NCI-H2227 treated with DMSO at 0.1 percent for 48 hours (cell line): ENCODE results near the gene CEP192.
A peak's percentile ranks its signal among the peaks of the same experiment; 100 is the strongest.

ENCODE experiments used
- DNase-seq: peaks from one replicate; lab custom pipeline; 2025; lab: John Stamatoyannopoulos, UW

CEP192 gene

DNA sequence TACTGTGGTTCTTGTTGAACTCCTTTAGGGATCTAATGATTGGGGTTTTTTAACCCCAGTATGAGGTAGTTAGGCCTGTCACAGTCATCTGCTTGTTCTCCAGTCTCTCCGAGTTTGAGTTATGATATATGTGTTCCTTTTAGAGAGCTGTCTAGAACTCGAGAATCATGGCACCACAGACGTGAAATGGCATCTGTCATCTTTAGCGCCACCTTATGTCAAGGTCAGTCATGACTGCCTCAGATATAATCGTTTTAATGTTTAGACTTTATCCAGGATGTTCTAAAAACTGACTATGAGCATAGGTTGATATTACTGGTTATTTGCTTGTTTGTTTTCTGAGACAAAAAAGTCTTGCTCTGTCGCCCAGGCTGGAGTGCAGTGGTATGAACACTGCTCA lies 112.2 kb downstream of the CEP192 start:
- no peak for DNase-seq

DNA sequence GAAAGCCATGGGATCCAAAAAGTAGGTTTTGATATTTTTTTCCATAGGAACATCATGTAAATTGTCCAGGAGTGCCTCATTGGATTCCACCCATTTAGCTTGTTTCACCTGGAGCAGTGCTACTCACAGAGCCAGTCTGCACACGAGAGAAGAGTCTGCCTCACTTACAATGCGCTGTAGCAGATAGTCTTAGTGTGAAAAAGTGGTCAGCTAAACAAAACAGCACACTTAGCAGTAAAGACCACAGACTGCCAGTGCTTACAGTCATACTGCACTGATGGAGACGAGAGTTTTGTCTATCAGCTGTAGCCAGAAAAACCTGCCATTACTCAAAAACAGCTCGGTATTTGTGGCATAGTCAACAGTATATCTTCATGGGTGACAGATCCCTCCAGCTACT lies 113.9 kb downstream of the CEP192 start:
- no peak for DNase-seq

DNA sequence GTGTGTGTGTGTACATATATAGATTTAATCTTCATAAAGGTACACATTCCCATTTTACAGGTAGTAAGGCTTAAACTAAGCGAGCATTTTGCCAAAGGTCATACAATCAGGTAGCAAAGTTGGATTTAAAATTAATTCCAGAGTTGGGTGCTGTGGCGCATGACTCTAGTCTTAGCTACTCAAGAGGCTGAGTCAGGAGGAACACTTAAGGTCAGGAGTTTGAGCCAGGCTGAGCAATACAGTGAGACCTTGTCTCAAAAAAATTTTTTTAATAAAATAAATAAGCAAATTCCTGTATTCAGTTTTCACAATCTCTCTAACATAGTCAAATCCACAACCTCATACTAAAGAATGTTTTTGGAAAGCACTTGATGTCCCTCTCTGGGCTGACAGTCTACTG lies 115.9 kb downstream of the CEP192 start:
- no peak for DNase-seq

DNA sequence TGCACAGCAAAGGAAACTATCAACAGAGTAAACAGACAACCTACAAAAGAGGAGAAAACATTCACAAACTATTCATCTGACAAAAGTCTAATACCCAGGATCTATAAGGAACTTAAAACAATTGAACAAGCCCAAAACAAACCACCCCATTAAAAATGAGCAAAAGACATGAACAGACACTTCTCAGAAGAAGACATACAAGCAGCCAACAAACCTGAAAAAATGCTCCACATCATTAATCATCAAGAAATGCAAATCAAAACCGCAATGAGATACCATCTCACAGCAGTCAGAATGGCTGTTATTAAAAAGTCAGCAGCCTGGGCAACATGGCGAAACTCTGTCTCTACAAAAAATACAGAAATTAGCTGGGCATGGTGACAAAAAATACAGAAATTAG lies 117.2 kb downstream of the CEP192 start:
- no peak for DNase-seq

DNA sequence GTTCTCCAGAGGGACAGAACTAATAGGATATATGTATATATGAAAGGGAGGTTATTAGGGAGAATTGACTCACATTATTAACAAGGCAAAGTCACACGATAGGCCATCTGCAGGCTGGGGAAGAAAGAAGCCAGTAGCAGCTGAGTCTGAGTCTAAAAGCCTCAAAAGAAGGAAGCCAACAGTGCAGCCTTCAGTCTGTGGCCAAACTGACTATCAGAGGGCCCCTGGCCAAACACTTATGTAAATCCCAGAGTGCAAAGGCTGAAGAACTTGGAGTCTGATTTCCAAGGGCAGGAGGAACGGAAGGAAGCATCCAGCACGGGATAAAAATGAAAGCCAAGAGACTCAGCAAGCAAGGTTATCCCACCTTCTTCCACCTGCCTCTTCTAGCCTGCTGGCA lies 119.4 kb downstream of the CEP192 start:
- DNase-seq: no peak

DNA sequence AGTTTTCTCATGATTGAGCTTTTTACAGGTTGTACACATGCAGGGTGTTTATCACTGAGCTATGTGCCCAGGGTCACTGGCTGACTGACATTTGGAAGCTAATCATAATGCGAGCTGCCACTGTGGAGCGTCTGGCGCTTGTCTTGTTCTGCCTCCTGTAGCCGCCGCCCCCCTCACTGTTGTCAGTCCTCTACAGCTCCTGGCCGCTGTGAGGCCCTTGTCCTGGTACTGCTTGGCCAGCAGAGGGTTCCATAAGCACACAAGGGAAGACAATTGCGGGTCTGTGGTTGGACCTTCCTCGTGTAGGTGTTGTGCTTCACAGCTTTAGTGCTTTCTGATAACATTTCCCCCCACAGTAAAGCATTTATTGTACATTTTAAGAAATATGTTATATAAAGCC lies 121.8 kb downstream of the CEP192 start:
- DNase-seq: peak; percentile 78

DNA sequence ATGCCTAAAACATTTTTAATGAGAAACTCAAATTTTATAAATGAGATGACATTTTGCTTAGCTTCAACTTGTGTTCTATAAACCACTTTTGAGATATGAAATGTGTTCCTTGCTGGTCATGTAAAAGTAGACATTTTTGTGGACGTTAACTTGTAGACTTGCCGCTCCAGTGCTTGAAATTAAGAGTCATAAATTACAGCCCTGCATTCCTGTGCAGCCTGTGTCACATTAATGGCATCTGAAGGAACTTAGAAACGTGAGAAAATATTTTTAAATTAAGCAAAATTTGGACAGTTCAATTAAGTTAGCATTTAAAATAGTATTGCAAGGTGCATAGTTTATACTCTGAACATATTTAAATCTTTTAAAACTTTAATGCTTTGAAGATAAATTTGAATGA lies 129.1 kb downstream of the CEP192 start:
- DNase-seq: no peak

DNA sequence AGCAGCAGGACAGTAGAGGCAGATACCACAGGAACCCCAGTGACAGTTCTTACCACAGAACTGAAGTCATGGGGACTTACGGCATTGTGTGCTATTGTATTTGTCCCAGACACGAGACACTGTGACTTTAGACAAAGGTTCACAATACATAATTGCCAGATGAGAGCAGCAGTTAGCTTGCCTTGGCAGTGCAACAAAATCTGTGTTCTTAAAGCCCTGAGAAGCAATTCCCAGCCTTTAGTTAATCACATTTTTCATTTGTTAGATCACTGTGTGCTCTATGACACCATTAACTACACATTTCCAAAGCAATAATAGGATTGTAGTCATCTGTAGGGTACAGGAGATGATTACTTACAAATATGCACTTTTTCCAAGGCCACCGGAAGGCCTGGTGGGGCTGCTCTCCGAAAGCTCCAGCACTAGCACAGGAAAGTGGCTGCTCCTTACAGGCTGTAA lies 129.8 kb downstream of the CEP192 start:
- no peak for DNase-seq

DNA sequence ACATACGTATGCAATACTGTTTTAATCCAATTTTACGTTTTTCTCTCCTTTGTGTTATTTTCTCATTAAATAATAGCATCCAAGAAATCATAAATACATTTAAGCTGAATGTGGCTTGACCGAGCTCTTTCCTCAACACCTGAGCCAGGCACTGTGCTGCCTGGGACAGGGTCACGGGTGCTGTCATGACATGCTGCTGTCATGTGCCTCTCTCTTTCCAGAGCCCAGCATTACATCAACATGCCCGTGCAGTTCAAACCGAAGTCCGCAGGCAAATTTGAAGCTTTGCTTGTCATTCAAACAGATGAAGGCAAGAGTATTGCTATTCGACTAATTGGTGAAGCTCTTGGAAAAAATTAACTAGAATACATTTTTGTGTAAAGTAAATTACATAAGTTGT lies 133.2 kb downstream of the CEP192 start:
- no peak for DNase-seq

DNA sequence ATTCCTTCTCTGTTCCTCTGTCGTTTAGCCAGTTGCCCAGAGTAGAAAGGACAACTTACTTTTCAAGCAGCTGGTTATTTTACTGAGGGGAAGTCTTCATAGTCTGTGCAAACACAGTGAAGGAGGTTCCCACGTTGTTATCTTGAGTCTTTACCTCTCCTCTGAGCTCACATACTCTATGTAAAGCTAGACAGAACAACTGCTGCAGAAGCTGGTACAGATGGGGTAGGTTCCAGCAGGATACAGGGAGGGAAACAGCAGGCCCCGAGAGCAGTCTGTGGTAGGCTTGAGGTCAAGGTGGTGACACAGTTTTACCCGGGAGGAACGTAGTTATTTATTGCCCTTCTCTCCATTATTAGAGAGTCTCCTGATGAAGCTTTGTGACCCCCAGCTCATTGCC lies 134.0 kb downstream of the CEP192 start:
- DNase-seq: no peak

DNA sequence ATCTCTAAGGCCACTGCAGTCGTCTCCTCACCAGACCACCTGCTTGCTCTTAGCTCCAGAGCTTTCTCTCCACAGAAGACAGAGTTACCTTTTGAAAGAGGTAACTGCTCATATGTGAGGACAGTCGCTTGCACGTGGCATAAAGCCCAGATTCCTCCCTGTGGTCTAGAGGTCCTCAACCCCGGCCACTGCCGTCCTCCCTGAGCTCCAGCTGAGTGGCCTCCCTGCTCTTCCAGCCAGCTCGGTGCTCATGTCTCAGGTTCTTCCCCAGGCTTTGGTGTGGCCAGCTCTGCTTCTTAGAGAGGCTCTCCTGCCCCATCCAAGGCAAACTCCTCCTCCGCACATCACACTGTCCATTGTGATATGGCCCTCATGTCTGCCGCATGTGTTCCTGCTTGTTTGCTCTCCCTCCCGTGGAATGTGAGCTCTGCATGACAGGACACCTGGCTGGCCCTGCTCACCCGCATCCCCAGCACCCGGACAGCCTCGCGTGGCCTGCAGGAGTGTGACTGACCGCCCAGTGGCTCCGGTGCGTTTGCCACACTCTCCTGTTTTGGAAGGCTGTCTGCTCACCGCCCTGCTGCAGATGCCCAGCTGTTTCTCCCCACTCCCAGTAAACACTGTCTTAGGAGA lies 135.9 kb downstream of the CEP192 start:
- no peak for DNase-seq

DNA sequence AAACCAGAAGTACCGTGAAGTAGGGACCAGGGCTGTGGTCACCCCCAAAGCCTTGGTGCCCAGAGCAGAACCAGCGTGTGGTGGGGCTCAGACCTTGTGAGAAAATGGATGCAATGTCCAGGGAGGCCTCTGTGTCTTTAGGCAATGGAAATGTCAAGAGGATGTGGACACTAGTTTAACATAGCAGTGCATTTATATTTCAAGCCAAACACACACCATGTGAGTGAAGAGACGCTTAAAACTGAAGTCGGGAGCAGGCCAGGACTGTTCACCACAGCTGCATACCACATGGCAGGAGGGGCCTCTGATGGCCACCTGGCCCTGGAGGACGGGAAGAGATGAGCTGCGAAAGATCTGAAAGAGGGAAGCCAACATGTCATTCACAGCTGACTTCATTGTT lies 140.1 kb downstream of the CEP192 start:
- DNase-seq: no peak

DNA sequence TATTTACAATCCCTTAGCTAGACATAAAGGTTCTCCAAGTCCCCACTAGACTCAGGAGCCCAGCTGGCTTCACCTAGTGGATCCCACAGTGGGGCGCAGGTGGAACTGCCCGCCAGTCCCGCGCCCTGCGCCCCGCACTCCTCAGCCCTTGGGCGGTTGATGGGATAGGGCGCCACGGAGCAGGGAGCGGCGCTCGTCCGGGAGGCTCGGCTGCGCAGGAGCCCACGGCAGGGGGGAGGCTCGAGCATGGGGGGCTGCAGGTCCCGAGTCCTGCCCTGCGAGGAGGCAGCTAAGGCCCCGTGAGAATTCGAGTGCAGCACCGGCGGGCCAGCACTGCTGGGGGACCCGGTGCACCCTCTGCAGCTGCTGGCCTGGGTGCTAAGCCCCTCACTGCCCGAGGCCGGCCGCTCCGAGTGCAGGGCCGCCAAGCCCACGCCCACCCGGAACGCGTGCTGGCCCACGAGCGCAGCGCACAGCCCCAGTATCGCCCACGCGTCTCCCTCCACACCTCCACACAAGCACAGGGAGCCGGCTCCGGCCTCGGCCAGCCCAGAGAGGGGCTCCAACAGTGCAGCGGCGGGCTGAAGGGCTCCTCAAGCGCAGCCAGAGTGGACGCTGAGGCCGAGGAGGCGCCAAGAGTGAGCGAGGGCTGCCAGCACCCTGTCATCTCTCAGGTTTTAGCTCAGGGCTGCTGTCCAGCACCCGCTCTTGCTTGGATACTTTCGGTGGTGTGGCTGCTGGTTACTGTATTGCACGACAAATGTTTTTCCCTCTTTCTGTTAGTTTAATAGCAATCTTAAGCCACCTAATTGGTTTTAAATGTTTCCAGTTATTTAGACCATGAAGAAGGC lies 143.6 kb downstream of the CEP192 start:
- DNase-seq: no peak

DNA sequence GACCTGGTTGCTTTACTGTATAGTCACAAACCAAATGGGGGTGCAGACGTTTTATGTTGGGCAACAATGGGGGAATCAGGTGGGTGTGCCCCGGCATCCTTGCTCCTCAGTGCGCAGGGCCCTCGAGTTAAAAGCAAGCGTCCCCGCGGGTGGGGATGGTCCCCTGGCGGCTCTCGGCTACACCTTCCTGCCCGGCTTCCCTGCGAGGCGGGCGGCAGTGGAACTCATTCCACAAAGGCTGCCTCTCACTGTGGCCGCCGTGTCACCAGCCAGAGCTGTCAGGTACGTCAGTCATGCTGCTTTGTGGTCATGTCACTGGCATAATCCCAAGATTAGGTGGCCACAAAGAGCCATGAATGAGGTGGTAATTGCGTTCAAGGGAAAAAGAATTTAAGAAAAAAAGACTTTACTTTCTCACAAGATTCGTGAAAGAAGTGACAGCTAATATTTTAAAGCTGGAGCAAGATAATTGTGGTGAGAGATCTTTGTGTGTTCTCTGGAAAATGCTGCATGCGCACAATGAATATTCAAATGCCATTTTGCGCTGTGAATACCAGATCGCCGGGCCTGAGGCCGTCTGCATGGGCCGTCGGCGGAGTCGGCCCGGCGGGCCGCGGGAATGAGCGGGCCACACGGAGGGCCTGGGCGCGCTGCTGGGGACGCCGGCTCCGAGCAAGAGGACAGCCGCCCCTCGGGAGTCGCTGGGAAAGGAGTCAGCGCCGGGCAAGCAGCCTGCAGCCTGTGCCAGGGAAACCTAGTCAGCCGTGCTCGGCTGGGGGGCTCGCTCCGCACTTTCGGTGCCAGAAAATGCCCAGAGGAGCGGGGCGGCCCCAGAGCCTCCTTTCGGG lies 145.1 kb downstream of the CEP192 start:
- DNase-seq: peak; percentile 17

DNA sequence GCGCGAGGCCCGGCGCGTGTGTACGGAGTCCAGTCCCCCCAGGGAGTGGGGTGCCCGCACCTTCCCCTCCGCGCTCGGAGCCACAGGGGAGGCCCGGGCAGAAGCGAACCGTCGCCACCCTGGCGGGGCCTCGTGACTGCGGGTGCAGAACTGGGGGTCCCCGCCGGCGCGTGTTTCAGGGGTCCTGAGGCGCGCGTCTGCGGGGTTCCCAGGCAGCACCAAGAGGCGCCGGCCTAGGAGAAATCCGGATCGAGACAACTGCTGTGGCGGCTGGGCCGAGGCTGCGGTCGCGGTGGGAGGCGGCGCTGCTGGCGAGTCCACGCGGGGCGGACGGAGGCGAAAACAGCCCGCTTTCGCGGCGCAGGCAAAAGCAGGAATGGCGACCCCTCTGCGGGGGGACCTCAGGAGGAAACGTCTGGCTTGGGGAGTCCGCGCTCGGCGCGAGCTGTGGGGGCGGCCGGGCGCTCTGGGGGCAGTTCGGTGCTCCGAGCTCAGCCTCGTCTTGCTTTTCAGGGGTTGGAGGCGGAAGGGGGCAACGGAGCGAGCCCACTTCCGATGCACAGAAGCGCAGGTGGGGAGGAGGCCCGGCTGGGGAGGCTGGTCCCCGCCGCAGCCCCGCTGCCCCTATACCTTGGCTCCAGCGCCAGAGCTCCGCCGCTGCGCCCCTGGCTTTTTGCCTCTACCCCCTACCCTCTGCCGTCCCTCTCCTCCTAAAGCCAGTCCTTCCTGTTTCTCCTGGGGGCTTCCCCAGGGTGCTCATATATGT lies 145.9 kb downstream of the CEP192 start:
- peak; percentile 24 for DNase-seq

DNA sequence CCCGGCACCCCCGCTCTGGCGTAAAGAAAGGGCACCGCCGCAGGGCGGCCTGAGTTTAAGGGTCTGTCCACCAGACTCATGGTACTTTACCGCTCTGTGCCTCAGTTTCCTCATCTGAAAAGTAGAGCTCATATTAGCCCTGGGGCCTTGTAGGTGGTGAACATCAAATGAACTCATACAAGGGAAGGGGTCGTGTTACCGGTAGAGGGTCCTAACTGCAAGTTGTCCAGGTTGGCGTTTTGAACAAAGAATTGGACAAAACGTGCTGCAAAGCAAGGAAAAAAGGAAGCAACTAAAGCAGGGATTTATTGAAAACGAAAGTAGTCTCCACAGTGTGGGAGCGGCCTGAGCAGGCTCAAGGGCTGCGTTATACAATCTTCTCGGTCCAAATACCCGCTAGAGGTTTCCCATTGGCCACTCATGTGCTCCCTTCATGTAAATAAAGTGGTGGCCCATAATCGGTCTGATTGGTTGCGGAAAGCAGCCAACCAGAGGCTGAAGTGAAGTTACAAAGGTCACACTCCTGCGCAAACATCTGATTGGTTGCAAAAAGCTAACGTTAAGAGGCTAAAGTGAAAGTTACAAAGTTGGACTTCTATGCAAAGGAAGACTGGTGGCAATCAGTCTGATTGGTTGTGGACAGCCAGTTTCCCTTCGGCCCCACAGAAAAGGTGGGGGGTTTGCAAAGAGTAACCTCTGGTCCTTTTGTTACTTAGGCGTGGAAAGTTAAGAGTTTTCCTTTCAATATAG lies 146.7 kb downstream of the CEP192 start:
- DNase-seq: no peak

DNA sequence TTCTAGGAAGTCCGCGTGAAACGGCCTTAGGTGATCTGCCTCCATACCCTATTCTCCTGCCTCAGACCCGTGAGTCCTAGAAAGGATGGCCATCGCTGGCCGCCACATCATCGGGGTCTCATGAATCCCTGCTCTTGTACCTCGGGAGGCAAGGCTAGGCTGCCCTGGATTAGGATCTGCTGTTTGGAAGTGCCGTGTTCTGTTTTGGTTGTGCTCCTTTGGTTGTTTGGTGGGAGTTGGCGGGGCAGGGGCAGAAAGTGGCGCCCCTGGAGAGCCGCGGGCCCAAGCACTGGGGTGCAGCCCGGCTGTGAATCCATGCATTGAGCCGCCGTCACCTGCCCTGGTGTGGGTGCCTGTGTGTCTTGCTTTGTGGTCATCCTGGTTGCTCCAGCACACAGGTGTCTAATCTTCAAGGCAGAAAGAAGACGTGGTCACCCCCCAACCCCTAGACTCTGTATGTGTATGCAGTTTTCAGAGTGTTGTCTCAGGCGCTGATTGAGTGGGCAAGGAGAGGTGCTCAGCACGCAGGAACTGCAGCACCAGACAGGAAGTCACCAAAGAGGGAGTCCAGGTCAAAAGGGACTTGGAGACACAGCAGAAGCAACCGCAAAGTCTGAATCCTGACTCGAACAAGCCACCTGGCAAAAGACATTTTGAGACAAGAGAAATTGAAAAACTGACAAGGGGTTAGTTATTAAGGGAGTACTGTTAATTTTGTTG lies 147.4 kb downstream of the CEP192 start:
- no peak for DNase-seq

DNA sequence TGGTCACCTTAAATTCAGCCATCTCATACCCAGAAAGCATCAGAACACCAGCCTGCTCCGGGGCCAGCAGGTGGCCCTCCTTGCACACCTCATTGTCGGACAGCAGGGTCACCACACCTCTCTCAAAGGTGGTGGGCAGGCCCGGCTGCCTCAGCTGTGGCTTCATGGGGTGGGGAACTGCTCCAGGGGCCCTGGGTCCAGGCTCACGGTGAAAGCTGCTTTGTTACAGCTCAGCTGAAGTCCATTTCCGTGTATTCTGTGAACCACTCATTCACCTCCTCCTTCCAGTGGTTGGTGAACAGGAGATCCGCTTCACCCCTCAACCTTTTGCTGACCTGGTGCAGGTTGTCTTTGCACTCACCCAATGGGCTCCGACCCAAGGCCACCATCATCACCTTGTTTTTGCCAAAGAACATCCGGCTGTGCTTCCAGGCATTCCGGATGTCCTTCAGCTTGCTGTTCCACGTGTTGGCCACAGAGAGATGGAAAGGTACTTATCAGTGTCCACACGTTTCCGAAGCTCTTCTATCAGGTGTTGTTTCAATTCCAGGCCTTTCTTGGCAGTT lies 148.8 kb downstream of the CEP192 start:
- no peak for DNase-seq

DNA sequence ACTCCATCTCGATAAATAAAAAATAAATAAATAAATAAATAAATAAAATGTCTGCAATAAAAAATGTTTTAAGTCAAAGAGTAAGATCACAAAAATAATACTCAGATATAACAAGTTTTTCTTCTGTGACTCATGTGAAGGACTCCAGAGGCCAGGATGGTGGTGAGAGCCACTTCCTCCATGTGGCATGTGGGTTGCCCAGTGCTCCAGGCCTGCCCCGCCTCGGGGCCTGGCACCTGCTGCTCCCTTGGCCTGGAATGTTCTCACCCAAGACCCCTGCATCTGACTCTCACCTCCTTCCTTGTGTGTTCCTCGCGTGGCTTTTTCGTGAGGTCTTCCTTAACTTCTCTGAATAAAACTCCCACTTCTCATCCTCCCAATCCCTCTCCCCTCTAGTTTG lies 150.0 kb downstream of the CEP192 start:
- DNase-seq: no peak

DNA sequence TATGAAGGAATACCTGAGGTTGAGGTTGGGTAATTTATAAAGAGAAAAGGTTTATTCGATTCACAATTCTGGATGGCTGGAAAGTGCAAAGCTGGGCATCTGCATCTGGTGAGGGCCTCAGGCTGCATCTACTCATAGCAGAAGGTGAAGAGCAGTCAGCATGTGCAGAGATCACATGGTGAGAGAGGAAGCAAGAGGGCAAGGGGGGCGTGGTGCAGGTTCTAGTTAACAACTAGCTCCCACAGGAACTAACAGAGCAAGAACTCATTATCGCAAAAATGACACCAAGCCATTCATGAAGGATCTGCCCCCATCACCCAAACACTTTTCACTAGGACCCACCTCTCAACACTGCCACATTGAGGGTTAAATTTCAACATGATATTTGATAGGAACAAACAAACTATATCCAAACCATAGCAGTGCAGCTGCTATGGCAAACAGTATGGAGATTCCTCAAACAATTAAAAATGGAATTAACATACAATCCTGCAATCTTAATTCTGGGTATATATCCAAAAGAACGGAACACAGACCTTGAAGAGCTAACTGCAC lies 154.6 kb downstream of the CEP192 start:
- no peak for DNase-seq
